ENCODE measurements around the gene TMEFF2.

Gene TMEFF2

DNA sequence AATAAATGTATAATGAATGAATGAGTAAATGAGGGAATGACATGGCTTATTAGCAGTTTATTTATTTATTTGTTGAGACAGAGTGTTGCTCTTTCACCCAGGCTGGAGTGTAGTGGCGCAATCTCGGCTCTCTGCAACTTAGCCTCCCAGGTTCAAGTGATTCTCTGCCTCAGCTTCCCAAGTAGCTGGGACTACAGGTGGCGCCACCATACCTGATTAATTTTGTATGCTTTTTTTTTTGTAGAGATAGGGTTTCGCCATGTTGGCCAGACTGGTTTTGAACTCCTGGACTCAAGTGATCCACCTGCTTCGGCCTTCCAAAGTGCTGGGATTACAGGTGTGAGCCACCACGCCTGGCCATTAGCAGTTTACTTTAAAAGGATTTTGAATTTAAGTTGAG, 247.5 kb downstream of the TMEFF2 start:
- H3K9ac ChIP-seq (ENCODE audit: low read length), result no peak overlapping the region
- no peaks in the 10 kb centered on the region for H3K79me1 ChIP-seq (ENCODE audit: low read length)
- H2AK5ac ChIP-seq (ENCODE audit: low read length), result no peak overlapping the region
- H3K4me1 ChIP-seq (ENCODE audit: control insufficient read depth, low read depth, low read length), result no peaks in the 10 kb centered on the region
- WGBS (ENCODE audit: extremely low coverage, insufficient coverage, low lambda C conversion rate), result no CpG with 5 or more reads among the region's 6 CpGs
- no peak overlapping the region for H3K4me3 ChIP-seq (ENCODE audit: low read length)
- H3K4ac ChIP-seq (ENCODE audit: low read depth, low read length), result no peak overlapping the region
- no peak overlapping the region for H3K4me2 ChIP-seq (ENCODE audit: low read length)
- no peak overlapping the region for H3K18ac ChIP-seq (ENCODE audit: low read length)
- no peaks in the 10 kb centered on the region for H3K27me3 ChIP-seq (ENCODE audit: insufficient read depth, low read length, poor library complexity)
- H3K27ac ChIP-seq (ENCODE audit: low read depth, low read length), result no peak overlapping the region
- H2BK5ac ChIP-seq (ENCODE audit: low read length), result no peak overlapping the region
- no peaks in the 10 kb centered on the region for H3K79me2 ChIP-seq (ENCODE audit: control insufficient read depth, insufficient read depth, low read length)
- no peaks in the 10 kb centered on the region for H3K36me3 ChIP-seq (ENCODE audit: control insufficient read depth, insufficient read depth, low read length)
- H3K23ac ChIP-seq (ENCODE audit: low read length), result no peak overlapping the region
- no peak overlapping the region for H2BK120ac ChIP-seq (ENCODE audit: low read depth, low read length)
- DNase-seq, result no peak
- no peak overlapping the region for H2BK15ac ChIP-seq (replicated peaks; ENCODE audit: low read depth)
- no peak overlapping the region for H4K5ac ChIP-seq (ENCODE audit: low read length)
- no peak overlapping the region for H4K8ac ChIP-seq (ENCODE audit: low read depth, low read length)
- no peak overlapping the region for H3K56ac ChIP-seq (ENCODE audit: low read length)

DNA sequence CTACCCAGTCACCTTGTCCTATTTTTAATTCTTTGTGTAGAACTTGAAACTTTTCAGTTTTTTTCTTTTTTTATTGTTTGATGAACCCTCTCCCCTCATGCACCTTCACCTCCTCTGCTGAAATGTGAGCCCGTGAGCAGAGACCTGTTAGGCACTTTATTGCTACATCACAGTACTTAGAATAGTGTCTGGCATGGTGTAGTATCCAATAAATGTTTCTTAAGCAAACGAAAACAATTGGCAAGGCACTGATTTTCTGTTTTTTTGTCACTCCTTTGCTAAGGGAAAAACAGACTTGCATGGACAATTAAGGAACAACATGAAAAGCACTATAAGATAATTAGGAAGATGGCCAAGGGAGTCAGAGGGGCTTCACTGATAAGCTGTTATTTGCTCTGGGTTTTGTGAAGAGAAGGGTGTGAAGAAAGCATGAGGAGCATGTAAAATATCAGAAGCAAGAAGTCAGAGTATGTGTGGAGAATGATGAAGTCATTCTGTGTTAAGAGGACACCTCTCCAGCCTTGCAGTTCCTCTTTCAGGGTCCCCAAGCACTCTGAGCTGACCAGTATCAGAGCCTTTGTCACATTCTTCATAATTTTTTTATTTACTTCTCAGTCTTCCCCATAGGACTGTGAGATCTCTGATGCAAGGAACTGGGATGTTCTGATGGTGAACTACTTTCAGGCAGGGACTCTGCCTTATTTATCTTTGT, 248.1 kb downstream of the TMEFF2 start:
- no peak overlapping the region for H4K5ac ChIP-seq (ENCODE audit: low read length)
- no peak overlapping the region for H2BK15ac ChIP-seq (replicated peaks; ENCODE audit: low read depth)
- H3K79me2 ChIP-seq (ENCODE audit: control insufficient read depth, insufficient read depth, low read length), result no peaks in the 10 kb centered on the region
- H3K56ac ChIP-seq (ENCODE audit: low read length), result no peak overlapping the region
- no peak overlapping the region for H3K23ac ChIP-seq (ENCODE audit: low read length)
- no peaks in the 10 kb centered on the region for H3K79me1 ChIP-seq (ENCODE audit: low read length)
- DNase-seq, result no peak
- no peaks in the 10 kb centered on the region for H3K27me3 ChIP-seq (ENCODE audit: insufficient read depth, low read length, poor library complexity)
- H3K4me2 ChIP-seq (ENCODE audit: low read length), result no peak overlapping the region
- H2BK120ac ChIP-seq (ENCODE audit: low read depth, low read length), result no peak overlapping the region
- no peak overlapping the region for H3K18ac ChIP-seq (ENCODE audit: low read length)
- WGBS (ENCODE audit: extremely low coverage, insufficient coverage, low lambda C conversion rate), result no CpG with 5 or more reads among the region's 2 CpGs
- no peak overlapping the region for H4K8ac ChIP-seq (ENCODE audit: low read depth, low read length)
- H2BK5ac ChIP-seq (ENCODE audit: low read length), result no peak overlapping the region
- no peaks in the 10 kb centered on the region for H3K36me3 ChIP-seq (ENCODE audit: control insufficient read depth, insufficient read depth, low read length)
- no peak overlapping the region for H2AK5ac ChIP-seq (ENCODE audit: low read length)
- no peak overlapping the region for H3K9ac ChIP-seq (ENCODE audit: low read length)
- H3K4me1 ChIP-seq (ENCODE audit: control insufficient read depth, low read depth, low read length), result peaks cover 2% of the 10 kb centered on the region
- no peak overlapping the region for H3K27ac ChIP-seq (ENCODE audit: low read depth, low read length)
- H3K4me3 ChIP-seq (ENCODE audit: low read length), result no peak overlapping the region
- no peak overlapping the region for H3K4ac ChIP-seq (ENCODE audit: low read depth, low read length)

- Histone ChIP-seq H3K79me2 (ENCODE audit: control insufficient read depth, insufficient read depth, low read length) (no peaks in the 10 kb centered on the region), H4K5ac (ENCODE audit: low read length) (no peak overlapping the region), H3K23ac (ENCODE audit: low read length) (no peak overlapping the region), H3K27ac (ENCODE audit: low read depth, low read length) (no peak overlapping the region), H3K79me1 (ENCODE audit: low read length) (no peaks in the 10 kb centered on the region), H2BK5ac (ENCODE audit: low read length) (no peak overlapping the region), H3K36me3 (ENCODE audit: control insufficient read depth, insufficient read depth, low read length) (no peaks in the 10 kb centered on the region), H2BK120ac (ENCODE audit: low read depth, low read length) (no peak overlapping the region), H2BK15ac (replicated peaks; ENCODE audit: low read depth) (no peak overlapping the region), H2AK5ac (ENCODE audit: low read length) (no peak overlapping the region), H3K4me1 (ENCODE audit: control insufficient read depth, low read depth, low read length) (peaks cover 2% of the 10 kb centered on the region), H3K56ac (ENCODE audit: low read length) (no peak overlapping the region), H3K4me3 (ENCODE audit: low read length) (no peak overlapping the region), H4K8ac (ENCODE audit: low read depth, low read length) (no peak overlapping the region), H3K18ac (ENCODE audit: low read length) (no peak overlapping the region), H3K4ac (ENCODE audit: low read depth, low read length) (no peak overlapping the region), H3K9ac (ENCODE audit: low read length) (no peak overlapping the region), H3K27me3 (ENCODE audit: insufficient read depth, low read length, poor library complexity) (no peaks in the 10 kb centered on the region), H3K4me2 (ENCODE audit: low read length) (no peak overlapping the region)
- WGBS (ENCODE audit: extremely low coverage, insufficient coverage, low lambda C conversion rate), result no CpG with 5 or more reads among the region's 1 CpG
- no peak for DNase-seq
Observed at GRCh38 chr2:191945623-191946022, 249.1 kb downstream of the TMEFF2 start.

GRCh38 chr2:191942739-191943103, 252.0 kb downstream of the TMEFF2 start:
- H2BK5ac ChIP-seq (ENCODE audit: low read length), result no peak overlapping the region
- no peak overlapping the region for H3K9ac ChIP-seq (ENCODE audit: low read length)
- H2BK15ac ChIP-seq (replicated peaks; ENCODE audit: low read depth), result no peak overlapping the region
- no peak overlapping the region for H2BK120ac ChIP-seq (ENCODE audit: low read depth, low read length)
- H4K8ac ChIP-seq (ENCODE audit: low read depth, low read length), result no peak overlapping the region
- no peaks in the 10 kb centered on the region for H3K36me3 ChIP-seq (ENCODE audit: control insufficient read depth, insufficient read depth, low read length)
- no peak overlapping the region for H4K5ac ChIP-seq (ENCODE audit: low read length)
- no CpG with 5 or more reads among the region's 2 CpGs for WGBS (ENCODE audit: extremely low coverage, insufficient coverage, low lambda C conversion rate)
- H3K79me2 ChIP-seq (ENCODE audit: control insufficient read depth, insufficient read depth, low read length), result no peaks in the 10 kb centered on the region
- no peak overlapping the region for H3K4me2 ChIP-seq (ENCODE audit: low read length)
- no peak overlapping the region for H3K4me3 ChIP-seq (ENCODE audit: low read length)
- DNase-seq, result no peak
- H3K27ac ChIP-seq (ENCODE audit: low read depth, low read length), result no peak overlapping the region
- no peak overlapping the region for H3K23ac ChIP-seq (ENCODE audit: low read length)
- H3K27me3 ChIP-seq (ENCODE audit: insufficient read depth, low read length, poor library complexity), result no peaks in the 10 kb centered on the region
- no peak overlapping the region for H3K18ac ChIP-seq (ENCODE audit: low read length)
- H3K79me1 ChIP-seq (ENCODE audit: low read length), result no peaks in the 10 kb centered on the region
- no peak overlapping the region for H3K4ac ChIP-seq (ENCODE audit: low read depth, low read length)
- H3K4me1 ChIP-seq (ENCODE audit: control insufficient read depth, low read depth, low read length), result peaks cover 2% of the 10 kb centered on the region
- no peak overlapping the region for H3K56ac ChIP-seq (ENCODE audit: low read length)
- H2AK5ac ChIP-seq (ENCODE audit: low read length), result no peak overlapping the region

- no peak overlapping the region for H4K8ac ChIP-seq (ENCODE audit: low read depth, low read length)
- H3K23ac ChIP-seq (ENCODE audit: low read length), result no peak overlapping the region
- no peak overlapping the region for H3K27ac ChIP-seq (ENCODE audit: low read depth, low read length)
- no peak overlapping the region for H2BK120ac ChIP-seq (ENCODE audit: low read depth, low read length)
- peak; percentile 18 for DNase-seq
- no peak overlapping the region for H3K9ac ChIP-seq (ENCODE audit: low read length)
- no peaks in the 10 kb centered on the region for H3K79me2 ChIP-seq (ENCODE audit: control insufficient read depth, insufficient read depth, low read length)
- H3K36me3 ChIP-seq (ENCODE audit: control insufficient read depth, insufficient read depth, low read length), result no peaks in the 10 kb centered on the region
- WGBS (ENCODE audit: extremely low coverage, insufficient coverage, low lambda C conversion rate), result no CpG with 5 or more reads among the region's 3 CpGs
- H4K5ac ChIP-seq (ENCODE audit: low read length), result no peak overlapping the region
- no peak overlapping the region for H3K56ac ChIP-seq (ENCODE audit: low read length)
- H2BK15ac ChIP-seq (replicated peaks; ENCODE audit: low read depth), result no peak overlapping the region
- peak overlapping the region; percentile 51 for H3K18ac ChIP-seq (ENCODE audit: low read length)
- no peak overlapping the region for H3K4me3 ChIP-seq (ENCODE audit: low read length)
- no peak overlapping the region for H2BK5ac ChIP-seq (ENCODE audit: low read length)
- no peak overlapping the region for H3K4ac ChIP-seq (ENCODE audit: low read depth, low read length)
- no peaks in the 10 kb centered on the region for H3K27me3 ChIP-seq (ENCODE audit: insufficient read depth, low read length, poor library complexity)
- no peak overlapping the region for H3K4me2 ChIP-seq (ENCODE audit: low read length)
- H3K79me1 ChIP-seq (ENCODE audit: low read length), result no peaks in the 10 kb centered on the region
- H2AK5ac ChIP-seq (ENCODE audit: low read length), result no peak overlapping the region
- H3K4me1 ChIP-seq (ENCODE audit: control insufficient read depth, low read depth, low read length), result peaks cover 2% of the 10 kb centered on the region
Observed at GRCh38 chr2:191942090-191942738, 252.5 kb downstream of the TMEFF2 start.

All from mesendoderm (in vitro differentiated cells).